ENCODE results near the gene ZSWIM7. TPM values are rescaled to one million over a fixed set of nuclear protein-coding genes. Genes with fewer than 3 reads are reported as not detected.

The ZSWIM7 gene
- total RNA-seq, 2 donors from 2014 or later = 45.5 to 58.8 TPM

DNA sequence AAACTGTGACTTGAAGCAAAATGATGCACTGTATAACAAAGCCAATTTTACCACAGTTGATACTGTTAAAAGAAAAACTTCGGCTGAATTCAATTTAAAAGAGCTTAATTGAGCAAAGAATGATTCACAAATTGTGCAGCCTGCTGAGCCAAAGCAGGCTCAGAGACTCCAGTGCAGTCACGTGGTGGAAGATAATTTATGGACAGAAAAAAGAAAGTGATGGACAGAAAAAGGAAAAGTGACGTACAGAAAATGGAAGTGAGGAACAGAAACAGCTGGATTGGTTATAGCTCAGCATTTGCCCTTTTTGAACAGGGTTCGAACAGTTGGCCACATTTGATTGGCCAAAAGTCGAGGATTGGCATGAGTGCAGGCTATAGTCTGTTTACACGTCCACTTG lies 25.7 kb downstream of the ZSWIM7 start:
- H3K4me1 ChIP-seq (ENCODE audit: control insufficient read depth, insufficient read depth, low read length) = peaks cover 8% of the 10 kb centered on the region
- TF ChIP-seq CTCF (conservative IDR thresholded peaks at IDR 0.05) = no peak
- H3K27me3 ChIP-seq (ENCODE audit: control insufficient read depth, insufficient read depth, low read length, poor library complexity, severe bottlenecking) = no peaks in the 10 kb centered on the region
- no peak overlapping the region for H3K4me3 ChIP-seq (ENCODE audit: low read length)
- H3K4me3 Mint-ChIP-seq = no peak overlapping the region
- no peak overlapping the region for H3K9ac ChIP-seq (ENCODE audit: extremely low read depth, low read length, poor library complexity, severe bottlenecking)
- H3K9me3 ChIP-seq (ENCODE audit: control insufficient read depth, low read length) = no peaks in the 10 kb centered on the region
- H3K27ac ChIP-seq (ENCODE audit: low read depth, low read length) = no peak overlapping the region
- no peaks in the 10 kb centered on the region for H3K27me3 Mint-ChIP-seq (ENCODE audit: insufficient read depth)
- 93 to 94% methylated on average over 5 to 6 of the region's 6 CpGs for whole genome bisulfite sequencing, 2 experiments (ENCODE audit: insufficient coverage in 1 of 2, insufficient read length in 1 of 2)
- H3K36me3 ChIP-seq (ENCODE audit: control insufficient read depth, insufficient read depth, low read length) = peaks cover 35% of the 10 kb centered on the region
- peaks cover 30% of the 10 kb centered on the region for H3K36me3 Mint-ChIP-seq (ENCODE audit: low read depth)
- peaks cover 16% of the 10 kb centered on the region for H3K4me1 Mint-ChIP-seq
- no peak for DNase-seq
- no peaks in the 10 kb centered on the region for H3K9me3 Mint-ChIP-seq
- H3K27ac Mint-ChIP-seq = no peak overlapping the region

GRCh38 chr17:15973016-15973415 lies 26.5 kb downstream of the ZSWIM7 start:
- Histone ChIP-seq H3K27ac (ENCODE audit: low read depth, low read length) (no peak overlapping the region), H3K4me1 (ENCODE audit: control insufficient read depth, insufficient read depth, low read length) (peaks cover 5% of the 10 kb centered on the region), H3K27me3 (ENCODE audit: control insufficient read depth, insufficient read depth, low read length, poor library complexity, severe bottlenecking) (no peaks in the 10 kb centered on the region), H3K9ac (ENCODE audit: extremely low read depth, low read length, poor library complexity, severe bottlenecking) (no peak overlapping the region), H3K36me3 (ENCODE audit: control insufficient read depth, insufficient read depth, low read length) (peaks cover 30% of the 10 kb centered on the region), H3K4me3 (ENCODE audit: low read length) (no peak overlapping the region), H3K9me3 (ENCODE audit: control insufficient read depth, low read length) (no peaks in the 10 kb centered on the region)
- DNase-seq = no peak
- H3K4me3 Mint-ChIP-seq = no peak overlapping the region
- no peaks in the 10 kb centered on the region for H3K9me3 Mint-ChIP-seq
- H3K27ac Mint-ChIP-seq = no peak overlapping the region
- TF ChIP-seq CTCF (conservative IDR thresholded peaks at IDR 0.05) = no peak
- peaks cover 16% of the 10 kb centered on the region for H3K4me1 Mint-ChIP-seq
- H3K27me3 Mint-ChIP-seq (ENCODE audit: insufficient read depth) = no peaks in the 10 kb centered on the region
- peaks cover 25% of the 10 kb centered on the region for H3K36me3 Mint-ChIP-seq (ENCODE audit: low read depth)

DNA sequence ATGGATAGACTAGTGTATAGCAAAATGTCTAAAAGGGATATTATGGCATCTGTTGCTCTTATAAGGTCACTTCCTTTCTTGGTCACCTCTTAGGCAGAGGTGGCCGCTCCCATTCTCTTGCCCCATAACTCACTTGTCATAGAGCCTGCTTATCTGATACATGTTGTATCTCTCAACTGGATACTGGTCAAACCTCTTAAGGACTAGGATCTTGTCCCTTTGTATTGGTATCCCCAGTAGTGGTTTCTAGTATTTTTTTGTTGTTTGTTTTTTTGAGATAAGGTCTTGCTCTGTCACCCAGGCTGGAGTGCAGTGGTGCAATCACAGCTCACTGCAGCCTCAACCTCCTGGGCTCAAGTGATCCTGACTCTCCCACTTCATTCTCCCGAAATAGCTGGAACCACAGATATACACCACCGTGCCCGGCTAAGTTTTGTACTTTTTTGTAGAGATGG lies 27.0 kb downstream of the ZSWIM7 start:
- H3K27ac ChIP-seq (ENCODE audit: low read depth, low read length) = no peak overlapping the region
- H3K9ac ChIP-seq (ENCODE audit: extremely low read depth, low read length, poor library complexity, severe bottlenecking) = no peak overlapping the region
- no peaks in the 10 kb centered on the region for H3K27me3 ChIP-seq (ENCODE audit: control insufficient read depth, insufficient read depth, low read length, poor library complexity, severe bottlenecking)
- 94 to 97% methylated on average over 3 to 4 of the region's 4 CpGs for WGBS, 2 experiments (ENCODE audit: insufficient coverage in 1 of 2, insufficient read length in 1 of 2)
- peaks cover 5% of the 10 kb centered on the region for H3K4me1 ChIP-seq (ENCODE audit: control insufficient read depth, insufficient read depth, low read length)
- TF ChIP-seq CTCF (conservative IDR thresholded peaks at IDR 0.05) = no peak
- H3K4me3 ChIP-seq (ENCODE audit: low read length) = no peak overlapping the region
- Mint-ChIP-seq H3K27me3 (ENCODE audit: insufficient read depth) (no peaks in the 10 kb centered on the region), H3K9me3 (no peaks in the 10 kb centered on the region), H3K36me3 (ENCODE audit: low read depth) (peaks cover 20% of the 10 kb centered on the region), H3K4me3 (no peak overlapping the region), H3K4me1 (peaks cover 19% of the 10 kb centered on the region), H3K27ac (no peak overlapping the region)
- no peak for DNase-seq
- no peaks in the 10 kb centered on the region for H3K9me3 ChIP-seq (ENCODE audit: control insufficient read depth, low read length)
- peaks cover 25% of the 10 kb centered on the region for H3K36me3 ChIP-seq (ENCODE audit: control insufficient read depth, insufficient read depth, low read length)

All from endodermal cell (in vitro differentiated cells).